Central memory CD8-positive, alpha-beta T cell (primary cell): ENCODE measurements around the gene SARS2.
A peak's percentile ranks its signal among the peaks of the same experiment; 100 is the strongest.

ENCODE experiments used
- ATAC-seq: fragments of 150-1000 bp; cut with Tn5 transposase; replicated peaks from 2 replicates; pipeline ENCODE4 v1.10.0; 2022; ENCODE audit warnings: mild to moderate bottlenecking, moderate FRiP score, moderate number of reproducible peaks; ENCODE audit not compliant: poor library complexity, severe bottlenecking; ENCODE audit errors: extremely low read depth
- DNase-seq, 2 donors: peaks; one replicate each; pipeline ENCODE4 v3.0.0; 2021; ENCODE audit warnings: low spot score in 2 of 2
- H3K27ac Mint-ChIP-seq: one replicate; pipeline ENCODE4 v1.8.0; 2022; ENCODE audit warnings: low read depth, mild to moderate bottlenecking, moderate library complexity, mixed read lengths
- H3K27me3 Mint-ChIP-seq: one replicate; pipeline ENCODE4 v1.8.0; 2022; ENCODE audit warnings: mixed read lengths
- H3K36me3 Mint-ChIP-seq: one replicate; pipeline ENCODE4 v1.8.0; 2022; ENCODE audit warnings: mild to moderate bottlenecking, moderate library complexity, mixed read lengths; ENCODE audit not compliant: insufficient read depth
- H3K4me1 Mint-ChIP-seq: one replicate; pipeline ENCODE4 v1.8.0; 2022; ENCODE audit warnings: mixed read lengths
- H3K4me3 Mint-ChIP-seq: one replicate; pipeline ENCODE4 v1.8.0; 2022; ENCODE audit warnings: mild to moderate bottlenecking, moderate library complexity, mixed read lengths
- H3K9me3 Mint-ChIP-seq: one replicate; pipeline ENCODE4 v1.8.0; 2022; ENCODE audit warnings: mixed read lengths

SARS2 gene

GRCh38 chr19:38959618-38960017 lies 29.1 kb upstream of the SARS2 start:
- Mint-ChIP-seq H3K4me1 (peaks cover 8% of the 10 kb centered on the region), H3K27me3 (no peaks in the 10 kb centered on the region), H3K27ac (no peak overlapping the region), H3K9me3 (no peaks in the 10 kb centered on the region), H3K36me3 (no peaks in the 10 kb centered on the region), H3K4me3 (no peak overlapping the region)
- DNase-seq (no peak), ATAC-seq (no peak)

- Mint-ChIP-seq H3K36me3 (peaks cover 2% of the 10 kb centered on the region), H3K27me3 (peaks cover 10% of the 10 kb centered on the region), H3K4me3 (no peak overlapping the region), H3K27ac (no peak overlapping the region), H3K9me3 (no peaks in the 10 kb centered on the region), H3K4me1 (peaks cover 8% of the 10 kb centered on the region)
- no peak for DNase-seq
- no peak for ATAC-seq
These were observed 27.7 kb upstream of the SARS2 start for GRCh38 chr19:38958301-38958700.

GRCh38 chr19:38956264-38956663 lies 25.7 kb upstream of the SARS2 start:
- Mint-ChIP-seq H3K27me3 (peaks cover 24% of the 10 kb centered on the region), H3K27ac (no peak overlapping the region), H3K9me3 (no peaks in the 10 kb centered on the region), H3K36me3 (peaks cover 2% of the 10 kb centered on the region), H3K4me1 (peaks cover 6% of the 10 kb centered on the region), H3K4me3 (no peak overlapping the region)
- ATAC-seq (no peak), DNase-seq (no peak)

- Mint-ChIP-seq H3K36me3 (peaks cover 2% of the 10 kb centered on the region), H3K27ac (no peak overlapping the region), H3K9me3 (no peaks in the 10 kb centered on the region), H3K4me1 (peaks cover 13% of the 10 kb centered on the region), H3K4me3 (no peak overlapping the region), H3K27me3 (peaks cover 24% of the 10 kb centered on the region)
- ATAC-seq (no peak), DNase-seq (no peak)
These were observed 23.1 kb upstream of the SARS2 start for GRCh38 chr19:38953677-38954076.

- Mint-ChIP-seq H3K27me3 (peaks cover 24% of the 10 kb centered on the region), H3K27ac (no peak overlapping the region), H3K9me3 (no peaks in the 10 kb centered on the region), H3K4me3 (no peak overlapping the region), H3K4me1 (peaks cover 13% of the 10 kb centered on the region), H3K36me3 (peaks cover 2% of the 10 kb centered on the region)
- no peak for DNase-seq
- ATAC-seq, result no peak
These were observed 22.0 kb upstream of the SARS2 start for GRCh38 chr19:38952395-38953165.

GRCh38 chr19:38951187-38951586 lies 20.6 kb upstream of the SARS2 start:
- DNase-seq (no peak), ATAC-seq (no peak)
- H3K4me1 Mint-ChIP-seq, result peaks cover 13% of the 10 kb centered on the region
- H3K9me3 Mint-ChIP-seq, result no peaks in the 10 kb centered on the region
- peaks cover 24% of the 10 kb centered on the region for H3K27me3 Mint-ChIP-seq
- H3K27ac Mint-ChIP-seq, result no peak overlapping the region
- H3K4me3 Mint-ChIP-seq, result no peak overlapping the region
- peaks cover 2% of the 10 kb centered on the region for H3K36me3 Mint-ChIP-seq

- Mint-ChIP-seq H3K36me3 (peaks cover 2% of the 10 kb centered on the region), H3K27ac (no peak overlapping the region), H3K4me1 (peaks cover 13% of the 10 kb centered on the region), H3K27me3 (peaks cover 24% of the 10 kb centered on the region), H3K4me3 (peak overlapping the region; percentile 63), H3K9me3 (no peaks in the 10 kb centered on the region)
- peak; percentile 47 to 51 for DNase-seq
- ATAC-seq, result peak; percentile 81
These were observed 19.2 kb upstream of the SARS2 start for GRCh38 chr19:38949580-38950367.

- H3K9me3 Mint-ChIP-seq, result no peaks in the 10 kb centered on the region
- H3K27me3 Mint-ChIP-seq, result no peaks in the 10 kb centered on the region
- peaks cover 11% of the 10 kb centered on the region for H3K4me1 Mint-ChIP-seq
- DNase-seq (no peak), ATAC-seq (no peak)
- no peak overlapping the region for H3K4me3 Mint-ChIP-seq
- no peak overlapping the region for H3K27ac Mint-ChIP-seq
- peaks cover 1% of the 10 kb centered on the region for H3K36me3 Mint-ChIP-seq
These were observed 15.9 kb upstream of the SARS2 start for GRCh38 chr19:38946229-38947010.

- H3K4me3 Mint-ChIP-seq, result no peak overlapping the region
- H3K9me3 Mint-ChIP-seq, result no peaks in the 10 kb centered on the region
- peaks cover 1% of the 10 kb centered on the region for H3K36me3 Mint-ChIP-seq
- ATAC-seq (no peak), DNase-seq (no peak)
- peaks cover 16% of the 10 kb centered on the region for H3K4me1 Mint-ChIP-seq
- no peak overlapping the region for H3K27ac Mint-ChIP-seq
- H3K27me3 Mint-ChIP-seq, result no peaks in the 10 kb centered on the region
These were observed 15.1 kb upstream of the SARS2 start for GRCh38 chr19:38945562-38946228.

GRCh38 chr19:38944981-38945506 lies 14.5 kb upstream of the SARS2 start:
- peaks cover 1% of the 10 kb centered on the region for H3K36me3 Mint-ChIP-seq
- ATAC-seq (no peak), DNase-seq (no peak)
- no peaks in the 10 kb centered on the region for H3K27me3 Mint-ChIP-seq
- no peak overlapping the region for H3K4me3 Mint-ChIP-seq
- H3K9me3 Mint-ChIP-seq, result no peaks in the 10 kb centered on the region
- H3K27ac Mint-ChIP-seq, result no peak overlapping the region
- H3K4me1 Mint-ChIP-seq, result peaks cover 17% of the 10 kb centered on the region

- H3K27ac Mint-ChIP-seq, result peak overlapping the region; percentile 58
- H3K27me3 Mint-ChIP-seq, result no peaks in the 10 kb centered on the region
- ATAC-seq, result no peak
- no peak overlapping the region for H3K4me3 Mint-ChIP-seq
- peaks cover 1% of the 10 kb centered on the region for H3K36me3 Mint-ChIP-seq
- peaks cover 16% of the 10 kb centered on the region for H3K4me1 Mint-ChIP-seq
- H3K9me3 Mint-ChIP-seq, result no peaks in the 10 kb centered on the region
- no peak for DNase-seq
These were observed 12.1 kb upstream of the SARS2 start for GRCh38 chr19:38942471-38943181.
